HG03439 (cell line): ENCODE data around the gene MZF1.

ENCODE experiments used
- ATAC-seq: cut with Tn5 transposase; IDR thresholded peaks from one replicate; pipeline ENCODE4 v1.9.1; 2021; ENCODE audit warnings: mild to moderate bottlenecking, moderate library complexity; ENCODE audit not compliant: unreplicated experiment

The MZF1 gene

GRCh38 chr19:58570770-58571574 lies 2.2 kb downstream of the MZF1 start:
- ATAC-seq, result no peak

- no peak for ATAC-seq
Measured at GRCh38 chr19:58569943-58570670, 3.0 kb downstream of the MZF1 start.

DNA sequence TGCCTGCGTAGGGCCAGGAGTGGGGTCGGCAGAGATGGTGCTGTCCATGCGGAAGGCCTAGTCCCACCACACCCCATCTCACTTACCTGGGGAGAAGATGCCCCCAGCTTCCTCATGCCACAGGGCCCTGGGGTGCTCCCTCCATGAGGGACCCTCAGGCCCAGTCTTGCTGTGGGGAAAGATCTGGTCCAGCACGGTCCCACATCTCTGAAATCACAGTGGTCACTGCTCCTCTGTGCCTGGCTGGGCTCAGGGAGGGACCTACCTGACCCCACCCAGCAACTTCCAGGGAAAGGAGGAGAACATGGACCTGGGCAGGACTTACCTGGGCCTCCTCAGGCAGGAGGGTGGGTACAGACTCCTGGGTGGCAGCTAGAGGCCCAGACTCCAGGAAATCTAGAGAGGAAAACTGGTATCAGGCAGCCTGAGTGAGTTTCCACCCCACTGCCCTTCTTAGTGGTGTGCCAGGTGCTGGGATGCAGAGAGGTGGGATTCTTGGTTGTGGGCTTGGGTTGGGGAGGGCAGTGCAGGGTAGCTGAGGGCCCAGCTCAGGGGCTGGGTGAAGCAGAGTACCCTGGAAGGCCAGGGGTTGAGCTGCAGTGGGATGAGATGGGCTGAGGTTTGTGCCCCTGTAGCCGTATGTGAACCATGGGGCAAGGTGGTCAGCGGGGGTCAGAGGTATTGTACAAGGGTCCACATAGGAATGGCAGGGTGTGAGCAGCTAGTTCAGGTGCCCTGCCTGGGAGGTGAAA lies 3.8 kb downstream of the MZF1 start:
- ATAC-seq, result no peak

- no peak for ATAC-seq
Measured at GRCh38 chr19:58568453-58569130, 4.5 kb downstream of the MZF1 start.

GRCh38 chr19:58566989-58567388 lies 6.1 kb downstream of the MZF1 start:
- no peak for ATAC-seq

DNA sequence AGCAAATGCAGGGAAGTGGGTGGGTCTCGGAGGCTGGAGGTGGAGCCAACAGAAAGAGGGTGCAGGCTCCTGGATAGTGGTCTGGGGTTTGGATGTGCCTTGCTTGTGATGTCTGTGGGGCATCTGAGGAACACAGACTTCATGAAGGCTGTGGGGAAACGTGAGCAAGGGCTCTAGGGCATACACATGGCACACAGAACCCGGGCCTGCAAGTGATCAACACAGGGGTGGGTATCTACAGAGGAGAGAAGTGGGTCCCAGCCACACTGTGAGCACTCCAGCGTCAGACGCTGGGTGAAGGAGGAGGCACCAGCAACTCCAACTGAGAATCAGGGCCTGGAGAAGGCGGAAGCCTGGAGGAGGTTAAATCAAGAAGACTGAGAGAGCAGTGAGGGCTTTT lies 9.3 kb downstream of the MZF1 start:
- ATAC-seq, result no peak

DNA sequence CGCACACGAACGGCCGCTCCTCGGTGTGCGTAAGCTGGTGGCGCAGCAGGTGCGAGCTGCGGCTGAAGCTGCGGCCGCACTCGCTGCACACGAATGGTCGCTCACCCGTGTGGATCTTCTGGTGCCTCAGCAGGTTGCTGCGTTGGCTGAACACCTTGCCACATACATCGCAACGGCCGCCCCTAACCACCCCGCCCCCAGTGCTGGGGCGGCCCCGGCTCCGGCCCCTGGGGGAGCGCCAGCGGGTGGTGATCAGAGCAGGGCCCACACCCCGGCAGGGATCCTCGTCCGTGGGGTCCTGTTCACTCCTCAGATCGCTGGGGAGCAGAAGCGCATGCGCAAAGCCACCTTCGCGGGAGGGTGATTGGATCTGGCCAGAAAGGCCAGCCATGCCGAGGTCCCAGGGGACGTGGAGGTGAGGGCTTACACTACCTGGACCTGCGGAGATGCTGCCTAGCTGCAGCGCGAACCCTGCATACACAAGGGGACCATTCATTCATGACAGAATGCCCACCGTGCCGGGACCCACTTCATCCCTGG lies 10.0 kb downstream of the MZF1 start:
- ATAC-seq, result no peak

DNA sequence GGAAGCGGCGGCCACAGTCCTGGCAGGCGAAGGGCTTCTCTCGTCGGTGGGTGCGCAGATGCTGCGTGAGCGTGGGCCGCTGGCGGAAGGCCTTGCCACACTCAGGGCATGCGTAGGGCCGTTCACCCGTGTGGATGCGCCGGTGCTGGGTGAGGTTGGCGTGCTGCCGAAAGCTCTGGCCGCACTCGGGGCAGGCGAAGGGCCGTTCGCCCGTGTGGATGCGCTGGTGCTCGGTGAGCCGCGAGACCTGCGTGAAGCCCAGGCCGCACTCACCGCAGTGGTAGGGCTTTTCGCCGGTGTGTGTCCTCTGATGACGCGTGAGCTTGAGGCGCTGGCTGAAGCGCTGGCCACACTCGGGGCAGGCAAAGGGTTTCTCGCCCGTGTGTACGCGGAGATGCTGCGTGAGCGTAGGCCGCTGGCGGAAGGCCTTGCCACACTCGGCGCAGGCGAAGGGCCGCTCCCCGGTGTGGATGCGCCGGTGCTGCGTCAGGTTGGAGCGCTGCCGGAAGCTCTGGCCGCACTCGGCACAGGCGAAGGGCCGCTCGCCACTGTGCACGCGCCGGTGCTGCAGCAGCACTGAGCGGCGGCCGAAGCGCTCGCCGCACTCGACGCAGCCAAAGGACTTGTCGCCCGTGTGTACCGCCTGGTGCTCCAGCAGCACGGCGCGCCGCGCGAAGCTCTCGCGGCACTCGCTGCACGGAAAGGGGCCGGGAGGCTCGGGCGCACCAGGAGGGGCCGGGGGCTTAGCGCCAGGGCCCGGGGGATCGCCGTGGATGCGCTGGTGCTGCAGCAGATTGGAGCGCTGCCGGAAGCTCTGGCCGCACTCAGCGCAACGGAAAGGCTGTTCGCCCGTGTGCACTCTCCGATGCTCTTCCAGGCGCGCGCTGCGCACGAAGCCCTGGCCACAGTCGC lies 10.8 kb downstream of the MZF1 start:
- no peak for ATAC-seq

DNA sequence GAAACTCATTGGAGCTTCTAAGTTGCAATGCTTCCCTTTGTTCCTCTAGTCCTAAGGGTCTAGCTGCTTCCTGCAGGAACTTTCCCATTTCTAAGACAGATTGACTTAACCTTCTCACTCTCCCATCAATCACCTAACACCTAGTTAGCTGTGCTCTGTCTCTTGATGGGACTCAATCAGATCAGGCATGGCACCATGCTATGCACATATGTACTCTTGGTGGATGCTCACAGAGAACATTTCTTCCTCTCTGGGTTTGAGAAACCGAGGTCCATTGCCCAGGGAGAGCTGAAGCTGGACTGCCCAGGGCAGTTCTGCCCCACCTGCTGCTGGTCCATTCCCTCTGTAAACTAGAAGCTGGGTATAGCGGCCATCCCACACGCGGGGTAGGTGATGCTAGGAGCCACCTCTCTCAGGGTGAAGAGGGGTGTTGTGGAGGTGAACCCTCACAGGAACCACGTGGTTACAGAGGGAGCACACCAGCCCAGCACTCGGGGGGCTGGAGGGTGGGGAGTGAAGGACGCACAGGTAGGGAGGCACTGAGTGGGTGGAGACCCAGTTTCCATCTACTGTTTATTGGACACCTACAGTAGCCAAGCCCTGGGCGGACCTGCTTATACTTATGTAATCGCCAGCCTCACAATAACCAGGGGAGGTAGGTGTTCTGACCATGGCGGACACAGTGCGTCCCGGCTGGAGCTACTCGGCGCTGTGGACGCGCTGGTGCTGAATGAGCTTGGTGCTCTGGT lies 11.6 kb downstream of the MZF1 start:
- ATAC-seq, result no peak

- no peak for ATAC-seq
Measured at GRCh38 chr19:58560921-58561320, 12.2 kb downstream of the MZF1 start.

GRCh38 chr19:58560007-58560887 lies 12.9 kb downstream of the MZF1 start:
- no peak for ATAC-seq

GRCh38 chr19:58559275-58560006 lies 13.7 kb downstream of the MZF1 start:
- no peak for ATAC-seq

DNA sequence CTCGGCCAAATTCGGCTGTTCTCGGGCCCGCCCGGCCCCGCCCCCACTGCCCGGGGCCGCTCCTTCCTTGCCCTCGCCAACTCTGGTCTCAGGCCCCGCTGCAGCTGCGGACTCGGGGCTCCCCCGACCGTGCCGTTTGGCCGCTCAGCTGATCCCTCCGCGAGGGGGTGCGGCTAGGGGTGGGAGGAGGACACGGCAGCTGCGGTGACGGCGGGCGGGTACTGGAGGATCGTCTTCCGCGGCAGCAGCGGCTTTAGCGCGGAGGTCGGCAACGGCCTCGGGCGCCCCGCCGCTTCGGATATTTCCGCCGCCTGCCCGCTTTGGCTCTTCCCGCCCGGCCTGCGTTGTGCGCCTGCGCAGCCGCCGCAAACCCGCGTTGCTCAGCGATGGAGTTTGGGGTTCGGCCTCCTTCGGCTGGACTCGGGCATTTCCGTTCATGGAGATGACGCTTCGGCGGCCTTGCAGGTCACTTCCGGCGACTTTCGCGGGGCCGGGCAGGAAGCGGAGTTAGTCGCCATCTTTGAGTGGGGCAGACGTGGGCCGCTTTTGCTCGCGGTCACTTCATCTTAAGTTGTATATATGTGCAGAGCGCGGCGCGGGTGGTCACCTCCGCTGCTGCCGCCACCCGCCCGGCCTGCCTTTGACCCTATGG lies 14.4 kb downstream of the MZF1 start:
- ATAC-seq, result peak; percentile 55

GRCh38 chr19:58558066-58558622 lies 15.0 kb downstream of the MZF1 start, which contains the start of gene UBE2M:
Gene UBE2M (minus strand): TSS chr19:58558611. CDS start chr19:58558381, 230 bp downstream.
- no peak for ATAC-seq

DNA sequence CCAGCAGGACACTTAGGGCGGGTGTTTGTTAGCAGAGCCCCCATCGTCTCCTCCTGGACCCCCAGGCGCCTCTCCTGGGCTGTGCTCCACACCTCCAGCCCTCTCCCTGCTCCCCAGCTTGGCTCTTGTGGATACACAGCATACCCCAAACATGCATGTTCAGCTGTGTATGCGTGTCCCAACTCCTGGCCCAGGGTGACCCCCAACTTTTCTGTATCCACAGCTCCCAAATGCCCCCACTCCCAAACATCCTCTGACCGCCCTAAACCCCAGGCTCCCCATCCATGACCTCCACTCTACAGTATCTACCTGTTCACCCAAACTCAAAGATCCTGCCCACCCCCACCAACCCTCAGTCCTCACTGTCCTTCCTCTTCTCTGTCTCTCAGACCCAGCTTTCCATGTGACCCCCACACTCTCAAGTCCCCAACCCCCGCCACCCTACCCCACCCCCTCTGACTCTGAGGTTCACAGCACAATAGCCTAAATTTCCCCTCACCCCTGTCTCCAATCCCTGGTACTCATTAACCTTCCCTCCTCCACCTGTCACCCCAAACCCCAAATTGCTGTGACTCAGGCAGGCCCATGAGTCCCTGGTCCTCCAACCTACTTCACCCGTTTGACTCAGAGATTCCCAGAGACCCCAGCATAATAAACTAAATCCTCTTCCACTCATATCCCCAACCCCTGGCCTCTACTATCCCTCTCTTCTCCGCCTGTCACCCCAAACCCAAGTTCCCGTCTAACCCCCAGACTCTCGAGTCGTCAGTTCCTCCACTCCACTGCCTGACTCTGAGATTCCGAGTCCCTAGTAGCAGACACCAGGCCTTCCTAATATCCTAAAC lies 15.7 kb downstream of the MZF1 start:
- no peak for ATAC-seq
